Smooth muscle cell (in vitro differentiated cells): Measurements from ENCODE around the gene C11orf65. TPM values are rescaled to one million over a fixed set of nuclear protein-coding genes. Genes with fewer than 3 reads are reported as not detected.

Source experiments
- DNase-seq: peaks from one replicate; lab custom pipeline; 2025; ENCODE audit not compliant: unreplicated experiment; lab: John Stamatoyannopoulos, UW
- H2AFZ ChIP-seq: fragments of 200-600 bp; sonication (generic); 2 replicates; pipeline ENCODE4 v1.6.0; 2016; ENCODE audit warnings: antibody characterized with exemption, low read depth, mild to moderate bottlenecking
- H3F3A ChIP-seq: fragments of 200-600 bp; sonication (generic); 2 replicates; pipeline ENCODE4 v1.6.0; 2017; ENCODE audit warnings: antibody characterized with exemption, low read depth
- H3K27ac ChIP-seq: fragments of 200-600 bp; sonication (generic); 2 replicates; pipeline ENCODE4 v1.5.1; 2016; ENCODE audit warnings: low read depth, mild to moderate bottlenecking
- H3K27me3 ChIP-seq: fragments of 200-600 bp; sonication (generic); 2 replicates; pipeline ENCODE4 v1.6.1; 2016; ENCODE audit warnings: low read depth, mild to moderate bottlenecking
- H3K36me3 ChIP-seq: fragments of 200-600 bp; sonication (generic); 2 replicates; pipeline ENCODE4 v1.5.1; 2016; ENCODE audit warnings: low read depth
- H3K4me1 ChIP-seq: fragments of 200-600 bp; sonication (generic); 2 replicates; pipeline ENCODE4 v1.5.1; 2016; ENCODE audit warnings: low read depth
- H3K4me2 ChIP-seq: fragments of 200-600 bp; sonication (generic); 2 replicates; pipeline ENCODE4 v1.6.0; 2016; ENCODE audit warnings: mild to moderate bottlenecking
- H3K4me3 ChIP-seq: fragments of 200-600 bp; sonication (generic); 2 replicates; pipeline ENCODE4 v1.5.1; 2016; ENCODE audit warnings: mild to moderate bottlenecking
- H3K79me2 ChIP-seq: fragments of 200-600 bp; sonication (generic); 2 replicates; pipeline ENCODE4 v1.6.0; 2016; ENCODE audit warnings: low read depth, mild to moderate bottlenecking
- H3K9ac ChIP-seq: fragments of 200-600 bp; sonication (generic); 2 replicates; pipeline ENCODE4 v1.6.0; 2016; ENCODE audit warnings: low read depth
- H3K9me3 ChIP-seq: fragments of 200-600 bp; sonication (generic); replicated peaks from 2 replicates; pipeline ENCODE4 v1.5.1; 2016; ENCODE audit warnings: low read depth
- H4K20me1 ChIP-seq: fragments of 200-600 bp; sonication (generic); 2 replicates; pipeline ENCODE4 v1.6.0; 2016; ENCODE audit warnings: low read depth
- CTCF ChIP-seq: fragments of 200-600 bp; sonication (generic); IDR thresholded peaks from 2 replicates; pipeline ENCODE4 v1.5.1; 2017; ENCODE audit warnings: borderline replicate concordance, mild to moderate bottlenecking, antibody characterized with exemption; ENCODE audit not compliant: insufficient read depth, poor library complexity, severe bottlenecking
- WGBS: methylation state at CpG from one replicate; pipeline ENCODE4 v1.1.7; 2016; ENCODE audit warnings: low lambda C conversion rate; 5-methylcytosine and 5-hydroxymethylcytosine counted together
- polyA plus RNA-seq: library from polyadenylated mRNA; unstranded; fragments of >200 nt; fragmentation: Nextera tagmentation; extraction: Ambion mirVana; gene quantifications from 2 replicates; pipeline ENCODE4 v1.2.1, GENCODE V29; 2016
- total RNA-seq: library from RNA; depleted of rRNA; stranded (reverse); fragments of >200 nt; gene quantifications from 2 replicates; pipeline ENCODE4 v1.2.3, GENCODE V29; 2014

Gene C11orf65
- total and polyA plus RNA-seq, 2 experiments from 2014 or later: 1.9 TPM

- Histone ChIP-seq H3K36me3 (peaks cover 8% of the 10 kb centered on the region), H3F3A (no peaks in the 10 kb centered on the region), H3K4me1 (no peaks in the 10 kb centered on the region), H3K4me2 (no peak overlapping the region), H3K9me3 (no peaks in the 10 kb centered on the region), H4K20me1 (no peaks in the 10 kb centered on the region), H2AFZ (no peak overlapping the region), H3K4me3 (no peak overlapping the region), H3K79me2 (no peaks in the 10 kb centered on the region), H3K27me3 (no peaks in the 10 kb centered on the region), H3K27ac (no peak overlapping the region), H3K9ac (no peak overlapping the region)
- WGBS: 97% methylated on average over 2 of the region's 2 CpGs
- no peak for DNase-seq
- no peak for TF ChIP-seq CTCF
Measured at GRCh38 chr11:108343714-108344113, 123.6 kb downstream of the C11orf65 start.

DNA sequence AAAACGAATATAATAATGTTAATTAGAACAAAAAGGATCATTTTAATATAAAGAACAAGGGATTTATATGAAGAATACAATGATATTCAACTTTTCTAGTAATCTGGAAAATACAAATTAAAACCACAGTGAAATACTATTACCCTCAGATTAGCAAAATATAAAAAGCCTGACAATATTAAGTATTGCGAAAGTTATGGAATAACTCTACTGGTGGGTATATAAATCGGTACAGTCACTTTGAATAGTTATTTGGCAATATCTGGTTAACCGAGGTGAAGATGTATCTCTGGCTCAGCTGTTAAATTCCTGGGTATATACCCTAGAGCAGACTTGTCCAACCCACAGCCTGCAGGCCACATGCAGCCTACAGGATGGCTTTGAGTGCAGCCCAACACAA, 125.7 kb downstream of the C11orf65 start:
- no peaks in the 10 kb centered on the region for H3K79me2 ChIP-seq
- H3K4me3 ChIP-seq: no peak overlapping the region
- no peak for DNase-seq
- no peaks in the 10 kb centered on the region for H3K27me3 ChIP-seq
- H3K36me3 ChIP-seq: peaks cover 2% of the 10 kb centered on the region
- H3K4me2 ChIP-seq: no peak overlapping the region
- no peaks in the 10 kb centered on the region for H3K4me1 ChIP-seq
- H2AFZ ChIP-seq: no peak overlapping the region
- no peaks in the 10 kb centered on the region for H3K9me3 ChIP-seq
- no peaks in the 10 kb centered on the region for H4K20me1 ChIP-seq
- no peak for TF ChIP-seq CTCF
- whole genome bisulfite sequencing: 87% methylated on average over 4 of the region's 4 CpGs
- H3K9ac ChIP-seq: no peak overlapping the region
- no peak overlapping the region for H3K27ac ChIP-seq
- no peaks in the 10 kb centered on the region for H3F3A ChIP-seq

DNA sequence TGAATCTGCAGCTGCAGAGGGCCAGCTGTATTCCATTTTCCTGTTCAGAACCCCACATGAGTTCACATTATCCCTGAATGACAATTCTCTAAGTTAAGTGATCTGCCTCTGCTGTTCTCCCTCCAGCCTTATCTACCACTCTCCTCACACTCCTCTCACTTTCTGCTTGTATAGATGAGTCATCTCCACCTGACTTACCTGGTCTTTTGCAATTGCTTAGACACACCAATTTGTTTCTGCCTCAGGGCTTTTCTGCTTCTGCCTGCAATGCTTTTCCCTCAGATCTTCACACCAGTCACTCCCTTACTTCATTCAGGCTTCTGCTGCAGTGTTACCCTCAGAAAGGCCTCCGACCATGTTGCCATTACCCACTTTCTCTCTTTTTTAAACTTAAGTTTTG, 126.4 kb downstream of the C11orf65 start:
- Histone ChIP-seq H3K27ac (no peak overlapping the region), H3K9me3 (no peaks in the 10 kb centered on the region), H3K9ac (no peak overlapping the region), H3K79me2 (no peaks in the 10 kb centered on the region), H2AFZ (no peak overlapping the region), H3F3A (no peaks in the 10 kb centered on the region), H3K4me2 (no peak overlapping the region), H3K36me3 (no peaks in the 10 kb centered on the region), H3K27me3 (no peaks in the 10 kb centered on the region), H3K4me1 (no peaks in the 10 kb centered on the region), H4K20me1 (no peaks in the 10 kb centered on the region), H3K4me3 (no peak overlapping the region)
- DNase-seq: no peak
- 62% methylated on average over 1 of the region's 1 CpG for WGBS
- TF ChIP-seq CTCF: no peak

- Histone ChIP-seq H3K4me3 (no peak overlapping the region), H3K27ac (no peak overlapping the region), H3K9ac (no peak overlapping the region), H3K36me3 (peaks cover 6% of the 10 kb centered on the region), H3K4me1 (no peaks in the 10 kb centered on the region), H4K20me1 (no peaks in the 10 kb centered on the region), H2AFZ (no peak overlapping the region), H3K4me2 (no peak overlapping the region), H3K79me2 (no peaks in the 10 kb centered on the region), H3K9me3 (no peaks in the 10 kb centered on the region), H3K27me3 (no peaks in the 10 kb centered on the region), H3F3A (no peaks in the 10 kb centered on the region)
- WGBS: 97% methylated on average over 2 of the region's 2 CpGs
- no peak for TF ChIP-seq CTCF
- DNase-seq: no peak
Measured at GRCh38 chr11:108338750-108339149, 128.6 kb downstream of the C11orf65 start.
